ENCODE data around the gene RBM43. TPM values are rescaled to one million over a fixed set of nuclear protein-coding genes. Genes with fewer than 3 reads are reported as not detected.
A peak's percentile ranks its signal among the peaks of the same experiment; 100 is the strongest.

RBM43 gene
- total RNA-seq, 1 donor from 2014 or later = 2.8 TPM

DNA sequence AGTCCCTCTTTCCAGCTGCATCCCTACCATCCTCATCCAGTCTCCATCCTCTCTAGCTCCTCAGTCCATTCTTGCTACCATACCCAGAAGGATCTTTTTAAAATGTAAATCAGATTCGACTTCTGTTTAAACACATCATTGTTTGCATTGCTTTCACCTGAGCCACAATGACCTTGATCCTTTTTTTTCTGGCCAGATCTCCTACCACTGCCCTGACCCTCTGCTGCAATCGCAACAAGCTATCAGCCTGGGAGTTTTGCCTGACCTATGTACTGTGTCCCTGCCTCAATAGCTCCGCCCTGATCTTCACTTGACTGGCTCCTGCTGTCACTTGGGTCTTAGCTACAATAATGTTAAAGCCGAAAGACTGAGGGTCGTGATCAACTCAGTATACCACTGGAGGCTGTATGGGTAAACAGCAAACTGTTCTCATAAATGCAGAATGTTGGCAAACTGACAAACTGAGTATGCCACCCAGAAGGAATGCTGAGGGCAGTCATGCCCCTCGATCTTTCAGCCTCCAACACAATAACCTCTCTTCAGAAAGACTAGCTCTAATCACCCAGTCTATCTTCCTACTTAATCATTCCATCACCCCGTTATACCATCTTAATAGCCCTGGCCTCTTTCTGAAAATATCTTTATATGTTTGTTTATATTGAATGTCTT lies 2.6 kb upstream of the RBM43 start:
- Mint-ChIP-seq H3K9me3 (no peaks in the 10 kb centered on the region), H3K27me3 (ENCODE audit: low read depth) (no peaks in the 10 kb centered on the region), H3K4me1 (ENCODE audit: low read depth) (peaks cover 22% of the 10 kb centered on the region), H3K36me3 (ENCODE audit: low read depth) (peaks cover 11% of the 10 kb centered on the region), H3K4me3 (ENCODE audit: low read depth) (no peak overlapping the region), H3K27ac (no peak overlapping the region)
- DNase-seq (ENCODE audit: low spot score) = no peak
- intact Hi-C loops (cut with micrococcal nuclease) = no loop called here

DNA sequence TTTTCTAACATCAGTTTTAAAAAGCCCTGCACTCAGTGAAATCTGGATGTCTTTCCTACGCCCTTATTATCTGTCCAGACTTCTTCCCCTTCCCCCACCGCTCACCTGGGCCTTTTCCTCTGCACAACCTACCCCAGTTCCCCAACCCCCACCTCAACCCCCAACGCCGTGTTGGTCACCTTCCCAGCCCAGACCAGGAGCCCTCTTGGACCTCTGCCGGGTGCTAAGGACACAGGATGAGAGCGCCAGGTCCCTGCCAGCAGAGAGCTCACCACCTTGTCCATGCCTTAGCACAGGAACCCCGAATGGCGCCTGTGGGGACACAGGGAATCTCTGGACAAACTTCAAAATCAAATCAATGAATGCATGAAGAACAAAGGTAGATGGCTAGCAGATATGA lies 966 bp upstream of the RBM43 start:
- H3K4me3 Mint-ChIP-seq (ENCODE audit: low read depth) = peak overlapping the region; percentile 82
- no peaks in the 10 kb centered on the region for H3K27me3 Mint-ChIP-seq (ENCODE audit: low read depth)
- peaks cover 23% of the 10 kb centered on the region for H3K4me1 Mint-ChIP-seq (ENCODE audit: low read depth)
- no peak for DNase-seq (ENCODE audit: low spot score)
- H3K36me3 Mint-ChIP-seq (ENCODE audit: low read depth) = peaks cover 4% of the 10 kb centered on the region
- no peak overlapping the region for H3K27ac Mint-ChIP-seq
- intact Hi-C loops (cut with micrococcal nuclease) = no loop called here
- no peaks in the 10 kb centered on the region for H3K9me3 Mint-ChIP-seq

DNA sequence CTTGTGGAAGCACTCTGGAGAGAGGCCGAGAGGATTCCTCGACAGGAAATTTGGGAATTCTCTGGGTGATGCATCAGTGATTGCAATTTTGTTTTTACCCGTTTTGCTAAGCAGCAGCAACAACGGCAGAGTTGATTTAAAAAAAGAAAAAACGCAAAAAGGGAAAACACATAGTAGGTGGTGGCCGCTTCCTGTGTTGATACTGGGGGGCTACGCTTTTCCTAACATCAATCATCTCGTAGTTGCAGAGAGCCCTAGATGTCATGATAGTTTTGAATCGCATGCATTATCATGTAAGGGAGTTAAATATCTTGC lies 271 bp upstream of the RBM43 start:
- Mint-ChIP-seq H3K4me1 (ENCODE audit: low read depth) (peaks cover 23% of the 10 kb centered on the region), H3K27ac (peak overlapping the region; percentile 90), H3K27me3 (ENCODE audit: low read depth) (no peaks in the 10 kb centered on the region), H3K36me3 (ENCODE audit: low read depth) (no peaks in the 10 kb centered on the region), H3K4me3 (ENCODE audit: low read depth) (peak overlapping the region; percentile 82), H3K9me3 (no peaks in the 10 kb centered on the region)
- DNase-seq (ENCODE audit: low spot score) = no peak
- intact Hi-C loops (cut with micrococcal nuclease) = loop anchor here (1.0 to 2.0 kb wide), 3 partner anchors 27 to 1675 kb away; partner anchors contain the start of genes MMADHC, NMI and RIF1

DNA sequence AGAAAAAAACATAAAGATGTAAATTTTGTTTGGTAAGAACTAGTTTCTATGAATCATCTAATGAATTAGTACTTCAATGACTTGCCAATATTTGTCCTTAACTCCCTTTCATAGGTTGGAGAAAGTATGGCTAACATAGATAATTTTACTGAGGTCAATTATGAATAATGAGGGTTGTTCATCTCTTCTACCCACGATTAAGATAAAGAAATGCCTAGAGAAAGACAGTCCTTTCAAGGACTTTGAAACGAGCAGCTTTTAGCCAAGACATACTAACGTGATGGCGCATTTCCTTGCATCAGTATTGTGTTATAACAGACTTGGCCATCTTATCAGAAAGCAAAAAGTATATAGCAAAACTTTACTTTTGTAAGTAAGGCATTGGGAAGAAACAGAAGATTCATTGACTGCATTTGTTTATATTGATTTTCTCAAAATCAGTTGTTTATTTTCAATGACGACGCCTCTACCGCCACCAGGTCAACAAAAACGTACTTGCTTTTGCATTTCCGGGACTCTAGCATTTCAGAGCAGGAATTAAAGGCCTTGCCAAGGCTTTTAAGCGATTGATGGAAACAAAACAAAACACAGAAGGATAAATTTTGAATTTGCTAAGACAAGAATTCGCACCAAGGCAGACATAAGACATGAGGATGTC lies 961 bp downstream of the RBM43 start:
- H3K27me3 Mint-ChIP-seq (ENCODE audit: low read depth) = no peaks in the 10 kb centered on the region
- H3K9me3 Mint-ChIP-seq = no peaks in the 10 kb centered on the region
- H3K27ac Mint-ChIP-seq = peak overlapping the region; percentile 97
- peaks cover 23% of the 10 kb centered on the region for H3K4me1 Mint-ChIP-seq (ENCODE audit: low read depth)
- no peaks in the 10 kb centered on the region for H3K36me3 Mint-ChIP-seq (ENCODE audit: low read depth)
- intact Hi-C loops (cut with micrococcal nuclease) = loop anchor here (1.0 to 2.0 kb wide), 3 partner anchors 29 to 1674 kb away; partner anchors contain the start of genes MMADHC, NMI and RIF1
- peak overlapping the region; percentile 92 for H3K4me3 Mint-ChIP-seq (ENCODE audit: low read depth)
- no peak for DNase-seq (ENCODE audit: low spot score)

DNA sequence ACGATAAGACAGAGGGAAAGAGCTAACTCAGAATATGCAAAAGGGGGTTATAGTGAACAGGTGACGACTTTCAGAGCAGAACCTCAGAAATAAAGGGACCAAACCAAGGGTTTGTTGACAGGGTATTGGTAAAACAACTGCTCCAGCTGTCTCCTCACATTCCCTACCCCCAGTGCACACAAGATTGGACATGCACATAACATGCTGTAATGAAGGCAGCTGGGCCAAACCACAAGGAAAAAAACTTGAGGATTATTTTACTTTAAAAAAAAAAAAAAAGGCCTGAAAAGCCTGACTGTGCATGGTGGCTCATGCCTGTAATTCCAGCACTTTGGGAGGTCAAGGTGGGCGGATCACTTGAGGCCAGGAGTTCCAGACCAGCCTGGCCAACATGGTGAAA lies 3.5 kb downstream of the RBM43 start:
- Mint-ChIP-seq H3K27ac (no peak overlapping the region), H3K4me3 (ENCODE audit: low read depth) (no peak overlapping the region), H3K27me3 (ENCODE audit: low read depth) (no peaks in the 10 kb centered on the region), H3K4me1 (ENCODE audit: low read depth) (peaks cover 23% of the 10 kb centered on the region), H3K9me3 (no peaks in the 10 kb centered on the region), H3K36me3 (ENCODE audit: low read depth) (peaks cover 15% of the 10 kb centered on the region)
- no peak for DNase-seq (ENCODE audit: low spot score)
- intact Hi-C loops (cut with micrococcal nuclease) = no loop called here

DNA sequence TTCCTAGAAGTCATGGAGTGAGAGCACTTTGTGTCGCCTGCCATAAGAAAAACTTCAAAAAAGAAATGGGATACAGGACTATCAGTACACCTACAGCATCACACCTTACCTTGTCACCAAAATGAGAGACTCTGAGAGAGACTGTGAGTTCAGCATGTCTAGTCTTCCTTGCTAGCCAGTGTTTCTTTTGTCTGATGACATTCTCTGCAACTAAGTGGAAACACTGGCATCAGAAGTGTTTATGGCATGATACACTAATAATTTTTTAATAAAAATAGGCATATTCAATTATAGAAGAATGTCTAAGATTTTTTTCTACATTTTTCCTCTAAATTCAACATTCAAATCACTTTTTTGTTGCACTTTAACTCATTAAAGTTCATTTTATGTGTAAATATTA lies 9.0 kb downstream of the RBM43 start:
- DNase-seq (ENCODE audit: low spot score) = no peak
- no peaks in the 10 kb centered on the region for H3K27me3 Mint-ChIP-seq (ENCODE audit: low read depth)

DNA sequence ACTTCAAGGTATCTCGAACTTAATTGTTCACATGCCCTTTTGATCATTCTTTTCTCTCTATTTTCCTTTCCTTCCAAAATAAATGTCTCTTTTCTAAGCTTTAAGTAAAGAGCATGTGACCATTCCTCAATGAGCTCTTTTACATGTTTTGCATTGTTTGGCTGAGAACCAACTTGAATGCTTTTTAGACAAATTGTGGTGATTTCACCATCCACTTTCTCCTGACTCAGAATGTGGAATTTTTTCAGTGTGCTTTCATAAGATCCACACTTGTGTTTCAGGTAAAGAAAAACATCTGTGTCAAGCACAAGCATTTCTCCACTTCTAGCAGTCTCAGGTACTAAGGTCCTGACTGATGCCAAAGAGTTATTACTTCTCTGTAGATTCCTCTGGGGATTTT lies 10.7 kb downstream of the RBM43 start:
- H3K4me1 Mint-ChIP-seq (ENCODE audit: low read depth) = no peaks in the 10 kb centered on the region
- H3K36me3 Mint-ChIP-seq (ENCODE audit: low read depth) = peaks cover 56% of the 10 kb centered on the region
- DNase-seq (ENCODE audit: low spot score) = no peak
- intact Hi-C loops (cut with micrococcal nuclease) = no loop called here
- H3K27me3 Mint-ChIP-seq (ENCODE audit: low read depth) = no peaks in the 10 kb centered on the region
- no peak overlapping the region for H3K27ac Mint-ChIP-seq
- no peak overlapping the region for H3K4me3 Mint-ChIP-seq (ENCODE audit: low read depth)
- H3K9me3 Mint-ChIP-seq = peaks cover 16% of the 10 kb centered on the region

More for the DNA sequence above, 9.0 kb downstream of the RBM43 start:
- no peak overlapping the region for H3K4me3 Mint-ChIP-seq (ENCODE audit: low read depth)
- H3K4me1 Mint-ChIP-seq (ENCODE audit: low read depth) = no peaks in the 10 kb centered on the region
- H3K27ac Mint-ChIP-seq = no peak overlapping the region
- H3K9me3 Mint-ChIP-seq = peaks cover 16% of the 10 kb centered on the region
- intact Hi-C loops (cut with micrococcal nuclease) = no loop called here
- H3K36me3 Mint-ChIP-seq (ENCODE audit: low read depth) = peaks cover 56% of the 10 kb centered on the region

DNA sequence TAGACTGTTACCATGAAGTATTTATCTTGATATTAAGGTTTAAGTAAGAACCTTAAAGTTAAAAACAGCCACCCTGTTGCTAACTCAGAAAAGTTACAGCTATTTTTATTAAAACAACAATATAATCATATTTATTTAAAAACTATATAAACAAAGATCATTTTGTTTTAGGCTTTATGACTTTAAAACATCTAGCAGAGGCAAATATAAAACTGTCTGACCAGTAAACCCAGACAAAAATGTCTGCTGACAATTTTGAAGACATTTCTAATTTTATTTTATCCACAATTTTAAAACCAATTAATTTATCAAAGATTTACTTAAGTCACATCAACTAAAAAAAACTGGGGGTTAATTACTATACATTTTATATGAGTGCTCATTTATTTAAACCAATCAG lies 14.2 kb downstream of the RBM43 start:
- peaks cover 27% of the 10 kb centered on the region for H3K9me3 Mint-ChIP-seq
- H3K4me3 Mint-ChIP-seq (ENCODE audit: low read depth) = no peak overlapping the region
- H3K27ac Mint-ChIP-seq = no peak overlapping the region
- H3K36me3 Mint-ChIP-seq (ENCODE audit: low read depth) = peaks cover 37% of the 10 kb centered on the region
- no peaks in the 10 kb centered on the region for H3K4me1 Mint-ChIP-seq (ENCODE audit: low read depth)
- no peak for DNase-seq (ENCODE audit: low spot score)
- intact Hi-C loops (cut with micrococcal nuclease) = no loop called here
- peaks cover 2% of the 10 kb centered on the region for H3K27me3 Mint-ChIP-seq (ENCODE audit: low read depth)

DNA sequence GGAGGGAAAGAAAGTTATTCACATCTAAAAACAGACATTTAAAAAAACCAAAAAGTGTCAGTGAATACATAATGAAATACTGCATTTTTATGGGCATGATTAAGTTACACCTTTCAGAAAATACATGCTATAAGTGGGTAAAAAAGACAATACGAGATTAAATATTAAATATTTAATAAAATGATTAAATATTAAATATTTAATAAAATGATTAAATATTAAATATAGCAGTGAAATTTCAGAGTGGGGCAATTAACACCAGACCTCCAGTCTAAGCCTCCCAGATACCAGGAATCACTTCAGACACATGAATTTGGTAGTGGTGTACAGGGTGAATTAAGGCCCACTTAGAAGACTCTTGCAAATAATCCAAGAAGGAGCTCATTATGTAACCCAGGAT lies 15.5 kb downstream of the RBM43 start:
- Mint-ChIP-seq H3K27ac (no peak overlapping the region), H3K4me3 (ENCODE audit: low read depth) (no peak overlapping the region), H3K9me3 (peaks cover 27% of the 10 kb centered on the region), H3K4me1 (ENCODE audit: low read depth) (no peaks in the 10 kb centered on the region), H3K36me3 (ENCODE audit: low read depth) (peaks cover 26% of the 10 kb centered on the region), H3K27me3 (ENCODE audit: low read depth) (peaks cover 2% of the 10 kb centered on the region)
- intact Hi-C loops (cut with micrococcal nuclease) = no loop called here
- DNase-seq (ENCODE audit: low spot score) = no peak

DNA sequence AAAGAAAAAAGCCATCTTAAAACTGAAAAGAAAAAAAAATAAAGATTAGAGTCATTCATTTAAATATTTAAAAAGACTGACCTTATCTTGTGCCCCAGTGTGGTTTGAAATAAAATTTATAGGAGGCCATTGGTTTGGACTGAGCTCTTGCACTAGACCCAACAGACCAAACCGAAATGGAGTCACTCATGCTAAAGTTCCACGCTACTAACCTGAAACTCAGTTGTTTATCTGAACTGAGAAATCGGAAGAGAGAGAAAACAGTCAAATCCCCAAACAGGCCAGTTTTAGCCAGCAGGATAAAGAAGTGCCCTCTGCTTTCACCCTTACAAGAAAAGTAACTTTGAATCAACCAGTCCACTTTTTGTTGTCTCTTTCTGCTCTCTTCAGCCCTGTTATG lies 18.2 kb downstream of the RBM43 start:
- H3K4me1 Mint-ChIP-seq (ENCODE audit: low read depth) = no peaks in the 10 kb centered on the region
- H3K36me3 Mint-ChIP-seq (ENCODE audit: low read depth) = peaks cover 6% of the 10 kb centered on the region
- H3K9me3 Mint-ChIP-seq = peaks cover 17% of the 10 kb centered on the region
- intact Hi-C loops (cut with micrococcal nuclease) = no loop called here
- no peak for DNase-seq (ENCODE audit: low spot score)
- peaks cover 6% of the 10 kb centered on the region for H3K27me3 Mint-ChIP-seq (ENCODE audit: low read depth)
- H3K27ac Mint-ChIP-seq = no peak overlapping the region
- no peak overlapping the region for H3K4me3 Mint-ChIP-seq (ENCODE audit: low read depth)

DNA sequence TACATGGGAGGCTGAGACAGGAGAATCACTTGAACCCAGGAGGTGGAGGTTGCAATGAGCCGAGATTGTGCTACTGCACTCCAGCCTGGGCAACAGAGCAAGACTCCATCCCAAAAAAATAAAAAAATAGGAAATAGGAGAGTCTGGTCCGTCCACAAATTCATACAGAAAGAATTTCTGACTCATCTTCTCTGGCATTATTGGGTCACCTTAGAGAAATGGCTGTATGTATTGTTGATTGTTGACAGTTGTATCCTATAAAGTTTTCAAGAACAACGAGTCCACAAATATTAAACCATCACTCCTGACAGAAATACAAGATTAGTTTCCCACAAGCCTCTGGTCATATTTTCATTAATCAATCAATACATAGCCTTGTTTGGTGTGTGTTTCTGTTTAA lies 20.4 kb downstream of the RBM43 start:
- intact Hi-C loops (cut with micrococcal nuclease) = no loop called here
- Mint-ChIP-seq H3K4me3 (ENCODE audit: low read depth) (no peak overlapping the region), H3K4me1 (ENCODE audit: low read depth) (no peaks in the 10 kb centered on the region), H3K9me3 (peaks cover 10% of the 10 kb centered on the region), H3K36me3 (ENCODE audit: low read depth) (no peaks in the 10 kb centered on the region), H3K27me3 (ENCODE audit: low read depth) (peaks cover 6% of the 10 kb centered on the region), H3K27ac (no peak overlapping the region)
- no peak for DNase-seq (ENCODE audit: low spot score)

DNA sequence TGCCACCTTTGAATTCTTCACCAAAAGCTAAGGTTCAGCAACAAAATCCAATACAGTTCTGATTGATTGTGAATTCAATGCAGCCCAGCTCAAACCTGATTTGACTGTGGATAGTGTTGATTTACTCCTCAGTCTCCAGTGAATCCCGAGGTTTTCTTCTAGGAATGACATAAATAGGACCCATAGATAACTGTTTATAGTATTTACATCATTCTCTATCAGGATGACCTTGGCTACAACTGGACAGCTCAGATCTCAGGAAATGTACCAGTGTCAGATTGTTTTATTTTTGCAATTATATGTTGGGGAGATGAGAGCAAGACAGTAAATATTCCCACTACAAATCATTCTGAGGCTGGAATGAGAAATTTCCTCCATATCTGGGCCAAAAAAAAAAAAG lies 21.2 kb downstream of the RBM43 start:
- DNase-seq (ENCODE audit: low spot score) = no peak
- Mint-ChIP-seq H3K9me3 (peaks cover 4% of the 10 kb centered on the region), H3K27me3 (ENCODE audit: low read depth) (peaks cover 6% of the 10 kb centered on the region), H3K27ac (no peak overlapping the region), H3K4me1 (ENCODE audit: low read depth) (no peaks in the 10 kb centered on the region), H3K4me3 (ENCODE audit: low read depth) (no peak overlapping the region), H3K36me3 (ENCODE audit: low read depth) (no peaks in the 10 kb centered on the region)
- intact Hi-C loops (cut with micrococcal nuclease) = no loop called here

DNA sequence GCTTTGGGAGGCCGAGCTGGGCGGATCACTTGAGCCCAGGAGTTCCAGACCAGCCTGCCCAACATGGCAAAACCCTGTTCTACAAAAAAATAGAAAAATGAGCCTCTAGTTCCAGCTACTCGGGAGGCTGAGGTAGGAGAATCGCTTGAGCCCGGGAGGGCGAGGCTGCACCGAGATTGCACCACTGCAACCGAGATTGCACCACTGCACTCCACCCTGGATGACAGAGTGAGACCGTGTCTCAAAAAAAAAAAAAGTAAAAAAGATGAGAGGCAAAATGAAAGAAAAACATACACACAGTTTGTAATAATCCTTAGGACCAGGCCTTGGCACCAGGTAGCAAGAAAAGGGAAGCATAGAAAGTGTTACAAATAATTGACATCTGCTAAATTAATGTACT lies 22.0 kb downstream of the RBM43 start:
- H3K4me1 Mint-ChIP-seq (ENCODE audit: low read depth) = no peaks in the 10 kb centered on the region
- H3K36me3 Mint-ChIP-seq (ENCODE audit: low read depth) = no peaks in the 10 kb centered on the region
- no peaks in the 10 kb centered on the region for H3K9me3 Mint-ChIP-seq
- DNase-seq (ENCODE audit: low spot score) = no peak
- intact Hi-C loops (cut with micrococcal nuclease) = no loop called here
- H3K4me3 Mint-ChIP-seq (ENCODE audit: low read depth) = no peak overlapping the region
- H3K27me3 Mint-ChIP-seq (ENCODE audit: low read depth) = peaks cover 11% of the 10 kb centered on the region
- H3K27ac Mint-ChIP-seq = no peak overlapping the region

All from activated T-helper 2 cell treated with anti-CD3 and anti-CD28 coated beads, Interferon-gamma antibody, Interleukin-2, Interleukin-4, amounts not matched to agents 10 μg/mL and 5 μg/mL and 100 μg/mL, durations not matched to agents 14 hours and 24 hours and 36 hours (primary cell).